HEK293 (cell line): Measurements from ENCODE around the gene QPCTL.

Experiments
- CTCF ChIA-PET: fragments of 350-600 bp; formaldehyde crosslinking; extraction: SDS; loops from one replicate; lab custom pipeline; 2021; ENCODE audit warnings: antibody characterized with exemption; lab: Yijun Ruan, JAX
- POLR2A ChIA-PET: fragments of 300-600 bp; formaldehyde crosslinking; extraction: SDS; loops from one replicate; lab custom pipeline; 2020; ENCODE audit warnings: antibody characterized with exemption, inconsistent platforms; lab: Yijun Ruan, JAX
- H3K27ac ChIP-seq: fragments of 200-500 bp; sonication (Bioruptor generic); 2 replicates; pipeline ENCODE4 v1.5.1; 2014; ENCODE audit warnings: low read depth, low read length, control low read depth, inconsistent platforms; ENCODE audit errors: extremely low read depth
- H3K36me3 ChIP-seq, 2 experiments: fragments of 200-500 bp in 1 of 2; sonication (Bioruptor generic) in 1 of 2; 1 replicate in 1 of 2; 2 replicates in 1 of 2; pipeline ENCODE4 v1.5.1; 2014 to 2017; ENCODE audit warnings: inconsistent platforms in 2 of 2, low read length in 2 of 2; ENCODE audit not compliant: control insufficient read depth in 2 of 2, insufficient read depth in 1 of 2
- H3K4me1 ChIP-seq: fragments of 200-500 bp; sonication (Bioruptor generic); 2 replicates; pipeline ENCODE4 v1.5.1; 2014; ENCODE audit warnings: mild to moderate bottlenecking, low read length, inconsistent platforms; ENCODE audit not compliant: control insufficient read depth, insufficient read depth
- H3K4me3 ChIP-seq: 2 replicates; pipeline ENCODE4 v1.5.1; 2011; ENCODE audit warnings: low read depth, mild to moderate bottlenecking, control low read depth, low read length, moderate library complexity
- H3K9me3 ChIP-seq: fragments of 200-500 bp; sonication (Bioruptor generic); 2 replicates; pipeline ENCODE4 v1.5.1; 2014; ENCODE audit warnings: low read depth, low read length, inconsistent platforms; ENCODE audit not compliant: control insufficient read depth, insufficient read depth
- BCL11B ChIP-seq: fragments of 450-650 bp; formaldehyde crosslinking; IDR thresholded peaks from 2 replicates; pipeline ENCODE4 v1.5.1; 2016; ENCODE audit warnings: low read depth, missing biosample characterization, missing genetic modification characterization
- FEZF1 ChIP-seq: fragments of 450-650 bp; formaldehyde crosslinking; IDR thresholded peaks from 2 replicates; pipeline ENCODE4 v1.5.1; 2016; ENCODE audit warnings: missing biosample characterization, missing genetic modification characterization
- HOXA7 ChIP-seq: sonication (generic); formaldehyde crosslinking; IDR thresholded peaks from 2 replicates; pipeline ENCODE4 v1.8.1; 2022; ENCODE audit warnings: missing genetic modification reagents, borderline replicate concordance
- SETDB1 ChIP-seq: IDR thresholded peaks from one replicate; pipeline ENCODE4 v1.6.1; 2017; ENCODE audit warnings: mild to moderate bottlenecking, low read length, moderate library complexity, mixed read lengths; ENCODE audit not compliant: insufficient read length
- YY2 ChIP-seq: fragments of 450-650 bp; formaldehyde crosslinking; IDR thresholded peaks from 2 replicates; pipeline ENCODE4 v1.5.1; 2016; ENCODE audit warnings: missing biosample characterization, missing genetic modification characterization
- ZBTB21 ChIP-seq: fragments of 450-650 bp; formaldehyde crosslinking; IDR thresholded peaks from 2 replicates; pipeline ENCODE4 v1.5.1; 2017; ENCODE audit warnings: missing biosample characterization, missing genetic modification characterization
- ZBTB7A ChIP-seq: fragments of 450-650 bp; formaldehyde crosslinking; IDR thresholded peaks from 2 replicates; pipeline ENCODE4 v1.5.1; 2016; ENCODE audit warnings: low read depth, missing biosample characterization, missing genetic modification characterization
- ZNF16 ChIP-seq: fragments of 450-650 bp; formaldehyde crosslinking; IDR thresholded peaks from 2 replicates; pipeline ENCODE4 v1.5.1; 2016; ENCODE audit warnings: low read depth, missing biosample characterization, missing genetic modification characterization
- ZNF19 ChIP-seq: fragments of 450-650 bp; formaldehyde crosslinking; IDR thresholded peaks from 2 replicates; pipeline ENCODE4; 2016; ENCODE audit warnings: missing biosample characterization, missing genetic modification characterization, low read depth
- ZNF350 ChIP-seq: fragments of 450-650 bp; formaldehyde crosslinking; IDR thresholded peaks from 2 replicates; pipeline ENCODE4 v1.5.0; 2017; ENCODE audit warnings: missing biosample characterization, mild to moderate bottlenecking, missing genetic modification characterization
- ZNF366 ChIP-seq: fragments of 450-650 bp; formaldehyde crosslinking; conservative IDR thresholded peaks from 2 replicates; pipeline ENCODE4 v1.5.1; 2016; ENCODE audit warnings: missing biosample characterization, missing genetic modification characterization
- ZNF510 ChIP-seq: fragments of 450-650 bp; formaldehyde crosslinking; IDR thresholded peaks from 2 replicates; pipeline ENCODE4 v1.5.1; 2018; ENCODE audit warnings: mild to moderate bottlenecking, missing genetic modification characterization, missing biosample characterization; ENCODE audit not compliant: insufficient replicate concordance
- ZNF664 ChIP-seq: fragments of 450-650 bp; formaldehyde crosslinking; IDR thresholded peaks from 2 replicates; pipeline ENCODE4 v1.5.1; 2016; ENCODE audit warnings: missing biosample characterization, missing genetic modification characterization
- ZNF677 ChIP-seq: fragments of 450-650 bp; IDR thresholded peaks from 2 replicates; pipeline ENCODE4 v1.5.0; 2018; ENCODE audit warnings: missing biosample characterization, mild to moderate bottlenecking, missing genetic modification characterization, moderate library complexity
- ZSCAN16 ChIP-seq: fragments of 450-650 bp; formaldehyde crosslinking; IDR thresholded peaks from 2 replicates; pipeline ENCODE4 v1.5.1; 2016; ENCODE audit warnings: missing biosample characterization, missing genetic modification characterization
- TF ChIP-seq, protein P1 (sequence below): sonication (generic); formaldehyde crosslinking; IDR thresholded peaks from 2 replicates; pipeline ENCODE4 v1.8.1; 2022; ENCODE audit warnings: mild to moderate bottlenecking, moderate library complexity, missing genetic modification reagents
- TF ChIP-seq, protein P2 (sequence below): fragments of 450-650 bp; formaldehyde crosslinking; IDR thresholded peaks from 2 replicates; pipeline ENCODE4 v1.5.1; 2017; ENCODE audit warnings: missing biosample characterization, missing genetic modification characterization
- TF ChIP-seq, protein P3 (sequence below): fragments of 450-650 bp; formaldehyde crosslinking; conservative IDR thresholded peaks from 2 replicates; pipeline ENCODE4 v1.5.1; 2016; ENCODE audit warnings: low read depth, missing biosample characterization, missing genetic modification characterization
- TF ChIP-seq, protein P4 (sequence below): fragments of 450-650 bp; formaldehyde crosslinking; IDR thresholded peaks from 2 replicates; pipeline ENCODE4 v1.5.1; 2016; ENCODE audit warnings: missing biosample characterization, missing genetic modification characterization
- TF ChIP-seq, protein P5 (sequence below): fragments of 450-650 bp; formaldehyde crosslinking; IDR thresholded peaks from 2 replicates; pipeline ENCODE4 v1.5.1; 2016; ENCODE audit warnings: missing biosample characterization, missing genetic modification characterization
- TF ChIP-seq, protein P6 (sequence below): fragments of 450-650 bp; formaldehyde crosslinking; IDR thresholded peaks from 2 replicates; pipeline ENCODE4 v1.5.1; 2017; ENCODE audit warnings: missing biosample characterization, missing genetic modification characterization

The QPCTL gene

DNA sequence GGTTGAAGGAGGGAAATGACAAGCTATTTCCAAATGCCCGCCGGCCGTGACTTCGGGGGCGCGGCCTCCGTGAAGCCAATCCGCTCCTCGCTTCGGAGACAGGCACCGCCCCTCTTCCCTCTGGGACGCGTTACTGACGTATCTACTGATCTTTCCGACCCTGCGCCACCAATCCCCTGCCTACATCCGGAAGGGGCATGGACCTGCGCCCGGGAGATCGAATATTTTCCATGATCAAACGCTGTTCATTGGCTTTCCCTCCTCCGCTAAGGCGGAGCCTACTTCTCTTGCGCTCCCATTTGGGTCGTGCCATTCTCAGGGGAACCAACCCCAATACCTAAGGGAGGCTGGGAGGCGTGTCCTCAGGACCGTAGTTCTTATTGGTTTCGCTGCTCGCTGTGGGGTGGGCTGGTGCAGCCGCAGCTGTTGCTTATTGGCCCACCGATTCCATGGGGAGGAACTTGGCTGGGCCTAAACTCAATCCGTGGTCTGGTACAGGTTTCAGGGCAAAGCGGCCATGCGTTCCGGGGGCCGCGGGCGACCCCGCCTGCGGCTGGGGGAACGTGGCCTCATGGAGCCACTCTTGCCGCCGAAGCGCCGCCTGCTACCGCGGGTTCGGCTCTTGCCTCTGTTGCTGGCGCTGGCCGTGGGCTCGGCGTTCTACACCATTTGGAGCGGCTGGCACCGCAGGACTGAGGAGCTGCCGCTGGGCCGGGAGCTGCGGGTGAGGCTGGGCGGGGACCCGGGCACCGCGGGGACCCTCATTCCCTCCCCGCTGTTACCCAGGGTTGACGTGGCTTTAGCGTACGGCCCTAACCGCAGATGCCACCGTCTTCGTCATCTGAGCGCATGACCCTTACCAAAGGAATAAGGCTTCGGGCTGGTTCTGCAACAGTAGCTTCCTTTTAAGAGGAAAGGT is at the start of gene QPCTL:
Gene QPCTL, plus strand, starts transcription at position 480 of the 919 bp plus-strand sequence. Its CDS starts 38 bp downstream, at position 518.
- no peaks in the 10 kb centered on the region; the same call in 1 of the 2 replicates for H3K4me1 ChIP-seq
- H3K4me3 ChIP-seq: peak within 1 kb of the TSS; percentile 82
- H3K9me3 ChIP-seq: no peaks in the 10 kb centered on the region
- peaks cover 36 to 52% of the 10 kb centered on the region in 2 experiments for H3K36me3 ChIP-seq
- peak within 1 kb of the TSS; percentile 93 for H3K27ac ChIP-seq
- ChIA-PET POLR2A (interaction anchor here (0.5 to 9.9 kb wide), 33 partner anchors 8 to 601 kb away, joined by 3 to 111 read pairs (median 5); partner anchors contain the start of genes CCDC61, DMPK, DMWD and FBXO46), CTCF (interaction anchor here (0.5 to 9.8 kb wide), 32 partner anchors 9 to 1457 kb away, joined by 3 to 121 read pairs (median 6); partner anchors contain the start of genes FBXO46 and SIX5)
- TF ChIP-seq, protein P1, sequence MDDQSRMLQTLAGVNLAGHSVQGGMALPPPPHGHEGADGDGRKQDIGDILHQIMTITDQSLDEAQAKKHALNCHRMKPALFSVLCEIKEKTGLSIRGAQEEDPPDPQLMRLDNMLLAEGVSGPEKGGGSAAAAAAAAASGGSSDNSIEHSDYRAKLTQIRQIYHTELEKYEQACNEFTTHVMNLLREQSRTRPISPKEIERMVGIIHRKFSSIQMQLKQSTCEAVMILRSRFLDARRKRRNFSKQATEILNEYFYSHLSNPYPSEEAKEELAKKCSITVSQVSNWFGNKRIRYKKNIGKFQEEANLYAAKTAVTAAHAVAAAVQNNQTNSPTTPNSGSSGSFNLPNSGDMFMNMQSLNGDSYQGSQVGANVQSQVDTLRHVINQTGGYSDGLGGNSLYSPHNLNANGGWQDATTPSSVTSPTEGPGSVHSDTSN (CRISPR knock-in tag): peak; percentile 64; the same call in 1 of the 2 replicates
- no peak for TF ChIP-seq ZNF664 (tag by site-specific recombination)
- TF ChIP-seq ZNF16 (tag by site-specific recombination): no peak
- no peak for TF ChIP-seq ZNF19 (tag by site-specific recombination)
- peak; percentile 75 for TF ChIP-seq BCL11B (tag by site-specific recombination)
- TF ChIP-seq YY2: no peak
- TF ChIP-seq, protein P2, sequence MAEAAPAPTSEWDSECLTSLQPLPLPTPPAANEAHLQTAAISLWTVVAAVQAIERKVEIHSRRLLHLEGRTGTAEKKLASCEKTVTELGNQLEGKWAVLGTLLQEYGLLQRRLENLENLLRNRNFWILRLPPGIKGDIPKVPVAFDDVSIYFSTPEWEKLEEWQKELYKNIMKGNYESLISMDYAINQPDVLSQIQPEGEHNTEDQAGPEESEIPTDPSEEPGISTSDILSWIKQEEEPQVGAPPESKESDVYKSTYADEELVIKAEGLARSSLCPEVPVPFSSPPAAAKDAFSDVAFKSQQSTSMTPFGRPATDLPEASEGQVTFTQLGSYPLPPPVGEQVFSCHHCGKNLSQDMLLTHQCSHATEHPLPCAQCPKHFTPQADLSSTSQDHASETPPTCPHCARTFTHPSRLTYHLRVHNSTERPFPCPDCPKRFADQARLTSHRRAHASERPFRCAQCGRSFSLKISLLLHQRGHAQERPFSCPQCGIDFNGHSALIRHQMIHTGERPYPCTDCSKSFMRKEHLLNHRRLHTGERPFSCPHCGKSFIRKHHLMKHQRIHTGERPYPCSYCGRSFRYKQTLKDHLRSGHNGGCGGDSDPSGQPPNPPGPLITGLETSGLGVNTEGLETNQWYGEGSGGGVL (tag by site-specific recombination): no peak
- TF ChIP-seq ZNF510 (tag by site-specific recombination): no peak
- TF ChIP-seq ZSCAN16 (tag by site-specific recombination): no peak
- no peak for TF ChIP-seq HOXA7
- TF ChIP-seq, protein P3, sequence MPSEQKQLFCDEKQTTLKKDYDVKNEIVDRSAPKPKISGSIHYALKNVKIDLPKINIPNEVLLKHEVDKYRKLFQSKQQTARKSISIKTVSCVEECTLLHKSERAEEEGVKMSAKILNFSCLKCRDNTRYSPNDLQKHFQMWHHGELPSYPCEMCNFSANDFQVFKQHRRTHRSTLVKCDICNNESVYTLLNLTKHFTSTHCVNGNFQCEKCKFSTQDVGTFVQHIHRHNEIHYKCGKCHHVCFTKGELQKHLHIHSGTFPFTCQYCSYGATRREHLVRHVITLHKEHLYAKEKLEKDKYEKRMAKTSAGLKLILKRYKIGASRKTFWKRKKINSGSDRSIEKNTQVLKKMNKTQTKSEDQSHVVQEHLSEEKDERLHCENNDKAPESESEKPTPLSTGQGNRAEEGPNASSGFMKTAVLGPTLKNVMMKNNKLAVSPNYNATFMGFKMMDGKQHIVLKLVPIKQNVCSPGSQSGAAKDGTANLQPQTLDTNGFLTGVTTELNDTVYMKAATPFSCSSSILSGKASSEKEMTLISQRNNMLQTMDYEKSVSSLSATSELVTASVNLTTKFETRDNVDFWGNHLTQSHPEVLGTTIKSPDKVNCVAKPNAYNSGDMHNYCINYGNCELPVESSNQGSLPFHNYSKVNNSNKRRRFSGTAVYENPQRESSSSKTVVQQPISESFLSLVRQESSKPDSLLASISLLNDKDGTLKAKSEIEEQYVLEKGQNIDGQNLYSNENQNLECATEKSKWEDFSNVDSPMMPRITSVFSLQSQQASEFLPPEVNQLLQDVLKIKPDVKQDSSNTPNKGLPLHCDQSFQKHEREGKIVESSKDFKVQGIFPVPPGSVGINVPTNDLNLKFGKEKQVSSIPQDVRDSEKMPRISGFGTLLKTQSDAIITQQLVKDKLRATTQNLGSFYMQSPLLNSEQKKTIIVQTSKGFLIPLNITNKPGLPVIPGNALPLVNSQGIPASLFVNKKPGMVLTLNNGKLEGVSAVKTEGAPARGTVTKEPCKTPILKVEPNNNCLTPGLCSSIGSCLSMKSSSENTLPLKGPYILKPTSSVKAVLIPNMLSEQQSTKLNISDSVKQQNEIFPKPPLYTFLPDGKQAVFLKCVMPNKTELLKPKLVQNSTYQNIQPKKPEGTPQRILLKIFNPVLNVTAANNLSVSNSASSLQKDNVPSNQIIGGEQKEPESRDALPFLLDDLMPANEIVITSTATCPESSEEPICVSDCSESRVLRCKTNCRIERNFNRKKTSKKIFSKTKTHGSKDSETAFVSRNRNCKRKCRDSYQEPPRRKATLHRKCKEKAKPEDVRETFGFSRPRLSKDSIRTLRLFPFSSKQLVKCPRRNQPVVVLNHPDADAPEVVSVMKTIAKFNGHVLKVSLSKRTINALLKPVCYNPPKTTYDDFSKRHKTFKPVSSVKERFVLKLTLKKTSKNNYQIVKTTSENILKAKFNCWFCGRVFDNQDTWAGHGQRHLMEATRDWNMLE: no peak
- TF ChIP-seq, protein P4, sequence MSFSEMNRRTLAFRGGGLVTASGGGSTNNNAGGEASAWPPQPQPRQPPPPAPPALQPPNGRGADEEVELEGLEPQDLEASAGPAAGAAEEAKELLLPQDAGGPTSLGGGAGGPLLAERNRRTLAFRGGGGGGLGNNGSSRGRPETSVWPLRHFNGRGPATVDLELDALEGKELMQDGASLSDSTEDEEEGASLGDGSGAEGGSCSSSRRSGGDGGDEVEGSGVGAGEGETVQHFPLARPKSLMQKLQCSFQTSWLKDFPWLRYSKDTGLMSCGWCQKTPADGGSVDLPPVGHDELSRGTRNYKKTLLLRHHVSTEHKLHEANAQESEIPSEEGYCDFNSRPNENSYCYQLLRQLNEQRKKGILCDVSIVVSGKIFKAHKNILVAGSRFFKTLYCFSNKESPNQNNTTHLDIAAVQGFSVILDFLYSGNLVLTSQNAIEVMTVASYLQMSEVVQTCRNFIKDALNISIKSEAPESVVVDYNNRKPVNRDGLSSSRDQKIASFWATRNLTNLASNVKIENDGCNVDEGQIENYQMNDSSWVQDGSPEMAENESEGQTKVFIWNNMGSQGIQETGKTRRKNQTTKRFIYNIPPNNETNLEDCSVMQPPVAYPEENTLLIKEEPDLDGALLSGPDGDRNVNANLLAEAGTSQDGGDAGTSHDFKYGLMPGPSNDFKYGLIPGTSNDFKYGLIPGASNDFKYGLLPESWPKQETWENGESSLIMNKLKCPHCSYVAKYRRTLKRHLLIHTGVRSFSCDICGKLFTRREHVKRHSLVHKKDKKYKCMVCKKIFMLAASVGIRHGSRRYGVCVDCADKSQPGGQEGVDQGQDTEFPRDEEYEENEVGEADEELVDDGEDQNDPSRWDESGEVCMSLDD (tag by site-specific recombination): peak; percentile 87
- TF ChIP-seq ZNF677: peak; percentile 70
- TF ChIP-seq ZNF366 (tag by site-specific recombination): no peak
- no peak for TF ChIP-seq ZBTB7A (tag by site-specific recombination)
- TF ChIP-seq, protein P5, sequence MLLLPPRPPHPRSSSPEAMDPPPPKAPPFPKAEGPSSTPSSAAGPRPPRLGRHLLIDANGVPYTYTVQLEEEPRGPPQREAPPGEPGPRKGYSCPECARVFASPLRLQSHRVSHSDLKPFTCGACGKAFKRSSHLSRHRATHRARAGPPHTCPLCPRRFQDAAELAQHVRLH (tag by site-specific recombination): no peak; the same call in 1 of the 2 replicates
- peak; percentile 17; the same call in 1 of the 2 replicates for TF ChIP-seq ZNF350 (tag by site-specific recombination)
- TF ChIP-seq SETDB1: no peak
- no peak for TF ChIP-seq FEZF1 (tag by site-specific recombination)
- TF ChIP-seq ZBTB21 (tag by site-specific recombination): peak; percentile 44
- TF ChIP-seq, protein P6, sequence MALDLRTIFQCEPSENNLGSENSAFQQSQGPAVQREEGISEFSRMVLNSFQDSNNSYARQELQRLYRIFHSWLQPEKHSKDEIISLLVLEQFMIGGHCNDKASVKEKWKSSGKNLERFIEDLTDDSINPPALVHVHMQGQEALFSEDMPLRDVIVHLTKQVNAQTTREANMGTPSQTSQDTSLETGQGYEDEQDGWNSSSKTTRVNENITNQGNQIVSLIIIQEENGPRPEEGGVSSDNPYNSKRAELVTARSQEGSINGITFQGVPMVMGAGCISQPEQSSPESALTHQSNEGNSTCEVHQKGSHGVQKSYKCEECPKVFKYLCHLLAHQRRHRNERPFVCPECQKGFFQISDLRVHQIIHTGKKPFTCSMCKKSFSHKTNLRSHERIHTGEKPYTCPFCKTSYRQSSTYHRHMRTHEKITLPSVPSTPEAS (tag by site-specific recombination): peak; percentile 17; the same call in 1 of the 2 replicates
